ENCODE results near the gene RNF4.
"Not testable (repeated sequence)": the region's sequence is repeated elsewhere in the genome, so short reads cannot be mapped to it uniquely, and the experiment has no call there.

DNA sequence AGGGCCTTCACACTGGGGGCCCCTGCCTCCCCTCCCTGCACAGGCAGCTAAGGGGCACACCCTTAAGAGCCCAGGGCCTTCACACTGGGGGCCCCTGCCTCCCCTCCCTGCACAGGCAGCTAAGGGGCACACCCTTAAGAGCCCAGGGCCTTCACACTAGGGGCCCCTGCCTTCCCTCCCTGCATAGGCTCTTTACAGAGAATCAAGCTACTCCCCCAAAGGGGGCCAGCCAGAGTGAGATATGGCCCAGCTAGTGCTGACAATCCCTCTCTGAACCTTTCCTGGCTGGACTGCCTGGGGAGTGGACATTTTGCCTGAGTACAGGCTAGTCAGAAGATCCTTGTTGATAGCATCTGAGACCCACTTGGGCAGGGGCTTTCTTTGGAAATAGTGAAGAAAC lies 3.4 kb upstream of the RNF4 start:
- TF ChIP-seq, protein P1, sequence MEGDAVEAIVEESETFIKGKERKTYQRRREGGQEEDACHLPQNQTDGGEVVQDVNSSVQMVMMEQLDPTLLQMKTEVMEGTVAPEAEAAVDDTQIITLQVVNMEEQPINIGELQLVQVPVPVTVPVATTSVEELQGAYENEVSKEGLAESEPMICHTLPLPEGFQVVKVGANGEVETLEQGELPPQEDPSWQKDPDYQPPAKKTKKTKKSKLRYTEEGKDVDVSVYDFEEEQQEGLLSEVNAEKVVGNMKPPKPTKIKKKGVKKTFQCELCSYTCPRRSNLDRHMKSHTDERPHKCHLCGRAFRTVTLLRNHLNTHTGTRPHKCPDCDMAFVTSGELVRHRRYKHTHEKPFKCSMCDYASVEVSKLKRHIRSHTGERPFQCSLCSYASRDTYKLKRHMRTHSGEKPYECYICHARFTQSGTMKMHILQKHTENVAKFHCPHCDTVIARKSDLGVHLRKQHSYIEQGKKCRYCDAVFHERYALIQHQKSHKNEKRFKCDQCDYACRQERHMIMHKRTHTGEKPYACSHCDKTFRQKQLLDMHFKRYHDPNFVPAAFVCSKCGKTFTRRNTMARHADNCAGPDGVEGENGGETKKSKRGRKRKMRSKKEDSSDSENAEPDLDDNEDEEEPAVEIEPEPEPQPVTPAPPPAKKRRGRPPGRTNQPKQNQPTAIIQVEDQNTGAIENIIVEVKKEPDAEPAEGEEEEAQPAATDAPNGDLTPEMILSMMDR (IDR thresholded peaks at IDR 0.05; ENCODE audit: low read depth, low read length): not testable (repeated sequence)
- not testable (repeated sequence) for TF ChIP-seq POLR2A (IDR thresholded peaks at IDR 0.05; ENCODE audit: extremely low read depth, insufficient read length); MYC (IDR thresholded peaks at IDR 0.05; ENCODE audit: low read depth, low read length)
- TF ChIP-seq, protein P2, sequence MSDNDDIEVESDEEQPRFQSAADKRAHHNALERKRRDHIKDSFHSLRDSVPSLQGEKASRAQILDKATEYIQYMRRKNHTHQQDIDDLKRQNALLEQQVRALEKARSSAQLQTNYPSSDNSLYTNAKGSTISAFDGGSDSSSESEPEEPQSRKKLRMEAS (IDR thresholded peaks at IDR 0.05; ENCODE audit: low read depth, low read length): not testable (repeated sequence)
